Brain microvascular endothelial cell (primary cell): Measurements from ENCODE around the gene DRD5.

ENCODE experiments used
- DNase-seq: peaks from one replicate; pipeline ENCODE4 v3.0.0-alpha.2; 2020
- H3K27ac ChIP-seq: fragments of 250-450 bp; sonication (Bioruptor Pico); 2 replicates; pipeline ENCODE4 v1.5.1; 2020; ENCODE audit warnings: mild to moderate bottlenecking, moderate library complexity
- H3K27me3 ChIP-seq: fragments of 250-450 bp; sonication (Bioruptor Pico); replicated peaks from 2 replicates; pipeline ENCODE4 v1.5.1; 2020; ENCODE audit warnings: mild to moderate bottlenecking
- H3K36me3 ChIP-seq: fragments of 250-450 bp; sonication (Bioruptor Pico); replicated peaks from 2 replicates; pipeline ENCODE4 v1.5.1; 2020; ENCODE audit warnings: mild to moderate bottlenecking
- H3K4me3 ChIP-seq: 2 replicates; pipeline ENCODE4 v1.5.1; 2011; ENCODE audit warnings: low read depth, mild to moderate bottlenecking, control low read depth, low read length, moderate library complexity
- CTCF ChIP-seq: IDR thresholded peaks from 2 replicates; pipeline ENCODE4 v1.5.1; 2011; ENCODE audit warnings: low read depth, mild to moderate bottlenecking, moderate library complexity, low read length, control low read depth, inconsistent platforms; ENCODE audit errors: missing control alignments
- in situ Hi-C: cut with HindIII; loops from 2 replicates; pipeline ENCODE4 v1.10.0; 2017; ENCODE audit warnings: low sequenced_read_pairs, low pct_ligation_motif_present

The DRD5 gene

GRCh38 chr4:9826551-9826950 lies 45.1 kb downstream of the DRD5 start:
- no peak overlapping the region for H3K4me3 ChIP-seq
- in situ Hi-C loops = no loop called here
- no peaks in the 10 kb centered on the region for H3K36me3 ChIP-seq
- no peak for DNase-seq
- no peak for TF ChIP-seq CTCF
- no peak overlapping the region for H3K27ac ChIP-seq
- no peaks in the 10 kb centered on the region for H3K27me3 ChIP-seq

- Histone ChIP-seq H3K36me3 (no peaks in the 10 kb centered on the region), H3K27ac (no peak overlapping the region), H3K27me3 (no peaks in the 10 kb centered on the region), H3K4me3 (no peak overlapping the region)
- no peak for DNase-seq
- no peak for TF ChIP-seq CTCF
- in situ Hi-C loops = no loop called here
Observed at GRCh38 chr4:9832640-9833039, 51.2 kb downstream of the DRD5 start.

GRCh38 chr4:9833421-9833820 lies 52.0 kb downstream of the DRD5 start:
- in situ Hi-C loops = no loop called here
- Histone ChIP-seq H3K27ac (no peak overlapping the region), H3K36me3 (no peaks in the 10 kb centered on the region)

More at GRCh38 chr4:9833421-9833820, 52.0 kb downstream of the DRD5 start:
- TF ChIP-seq CTCF = no peak
- Histone ChIP-seq H3K27me3 (no peaks in the 10 kb centered on the region), H3K4me3 (no peak overlapping the region)
- DNase-seq = no peak
